CD4-positive, alpha-beta T cell treated with Interleukin-6 for 4 hours (primary cell): Measurements from ENCODE around the gene DUXA.
A peak's percentile ranks its signal among the peaks of the same experiment; 100 is the strongest.
"Not testable (repeated sequence)": the region's sequence is repeated elsewhere in the genome, so short reads cannot be mapped to it uniquely, and the experiment has no call there.

Experiments used
- DNase-seq: peaks from one replicate; pipeline ENCODE4 v3.0.0-alpha.2; 2020; ENCODE audit warnings: mixed read lengths

Gene DUXA

GRCh38 chr19:57167385-57167784, at the start of gene DUXA:
DUXA (minus strand) TSS chr19:57167485; CDS start chr19:57167443, 42 bp downstream.
- DNase-seq = no peak

DNA sequence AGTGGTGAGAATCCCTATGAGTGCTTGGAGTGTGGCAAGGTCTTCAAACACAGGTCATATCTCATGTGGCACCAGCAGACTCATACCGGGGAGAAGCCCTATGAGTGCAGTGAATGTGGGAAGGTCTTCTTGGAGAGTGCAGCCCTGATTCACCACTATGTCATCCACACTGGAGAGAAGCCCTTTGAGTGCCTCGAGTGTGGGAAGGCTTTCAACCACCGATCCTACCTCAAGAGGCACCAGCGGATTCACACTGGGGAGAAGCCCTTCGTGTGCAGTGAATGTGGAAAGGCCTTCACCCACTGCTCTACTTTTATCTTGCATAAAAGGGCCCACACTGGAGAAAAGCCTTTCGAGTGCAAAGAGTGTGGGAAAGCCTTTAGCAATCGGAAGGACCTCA, 44.8 kb upstream of the DUXA start:
- DNase-seq = no peak

GRCh38 chr19:57210381-57210780, 43.1 kb upstream of the DUXA start:
- no peak for DNase-seq

DNA sequence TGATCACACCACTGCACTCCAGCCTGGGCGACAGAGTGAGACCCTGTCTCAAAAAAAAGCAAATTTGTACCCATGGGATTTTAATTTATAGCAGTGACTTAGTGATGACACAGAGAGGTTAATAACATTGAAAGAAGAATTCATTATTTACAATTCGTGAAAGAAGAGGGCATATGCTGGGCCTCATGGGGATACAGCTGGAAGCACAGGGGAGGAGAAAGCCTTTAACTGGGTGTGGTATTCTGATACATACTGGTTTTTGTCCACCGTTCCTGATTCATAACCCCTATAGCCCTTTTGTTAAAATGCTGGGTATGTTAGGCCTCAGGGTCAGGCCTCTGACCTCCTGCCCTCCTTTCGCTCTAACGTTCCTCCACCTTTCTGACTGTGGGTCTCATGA, 34.9 kb upstream of the DUXA start:
- no peak for DNase-seq

- not testable (repeated sequence) for DNase-seq
Observed at GRCh38 chr19:57197874-57198273, 30.6 kb upstream of the DUXA start.

DNA sequence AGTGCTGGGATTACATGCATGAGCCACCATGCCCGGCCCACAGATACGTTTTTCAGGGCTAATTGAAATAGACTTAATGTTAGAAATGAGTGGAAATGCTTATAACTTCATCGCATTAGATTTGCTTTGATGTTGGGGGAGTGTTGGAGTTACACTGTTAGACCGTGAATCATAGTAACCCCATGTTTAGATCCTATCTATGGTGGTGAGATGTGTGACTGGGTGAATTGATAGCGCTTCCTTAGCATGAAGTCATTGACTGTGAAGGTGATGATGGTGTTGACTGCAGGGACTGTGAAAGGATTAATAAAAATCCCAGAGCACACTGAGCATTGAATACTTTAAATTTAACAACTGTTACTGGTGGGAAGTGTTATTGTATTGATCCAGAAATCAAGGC, 25.7 kb upstream of the DUXA start:
- no peak for DNase-seq

- no peak for DNase-seq
Observed at GRCh38 chr19:57192077-57192420, 24.8 kb upstream of the DUXA start.

DNA sequence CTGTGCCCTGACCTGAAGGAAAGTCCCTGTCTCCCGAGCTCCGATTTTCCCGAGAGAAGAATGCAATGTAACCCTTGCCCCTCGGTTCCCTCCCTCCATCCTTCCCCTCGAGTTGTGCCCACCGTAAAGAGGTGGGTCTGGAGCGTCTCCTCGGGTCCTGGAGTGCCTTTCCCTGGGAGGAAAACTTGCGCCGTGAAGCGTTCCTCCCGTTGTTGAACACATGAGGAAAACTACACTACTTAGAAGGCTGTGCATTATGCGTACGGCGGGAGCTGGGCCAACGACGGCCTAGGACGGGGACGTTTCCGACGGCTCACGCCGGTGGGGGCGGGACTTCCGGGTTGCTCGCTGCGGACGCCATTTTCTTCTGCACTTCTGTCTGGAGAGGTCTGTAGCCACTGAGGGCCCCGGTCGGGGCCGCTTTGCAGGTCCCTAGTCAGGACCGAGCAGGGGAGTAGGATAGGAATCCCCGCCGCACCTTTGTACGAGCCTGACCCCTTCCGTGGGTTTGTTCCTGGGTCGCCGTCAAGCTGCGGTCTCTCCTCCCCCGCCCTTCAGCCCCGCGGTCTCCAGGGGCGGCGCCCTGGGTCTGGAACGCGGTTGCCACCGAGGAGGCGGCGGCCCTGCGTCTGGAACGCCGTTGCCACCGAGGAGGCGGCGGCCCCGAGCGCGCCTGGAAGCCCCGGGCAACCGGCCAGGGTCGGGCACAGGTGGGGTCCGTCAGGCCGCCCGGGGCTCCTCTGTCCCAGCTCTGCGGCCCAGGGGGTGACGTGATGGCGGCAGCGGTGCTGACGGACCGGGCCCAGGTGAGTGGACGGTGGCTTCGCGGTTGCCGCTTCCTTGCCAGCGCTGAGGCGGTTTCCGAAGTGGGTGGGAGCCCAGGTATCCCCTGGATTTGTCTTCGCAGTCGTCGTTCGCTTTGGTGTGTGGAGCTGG, 24.1 kb upstream of the DUXA start, which contains the start of gene ZNF264:
ZNF264 (plus strand) TSS at position 360 of the 936 bp plus-strand sequence; CDS start at position 774, 414 bp downstream.
- peak; percentile 92 for DNase-seq

GRCh38 chr19:57190301-57190700, 23.0 kb upstream of the DUXA start:
- DNase-seq = no peak

- peak; percentile 20 for DNase-seq
Observed at GRCh38 chr19:57171551-57172081, 4.3 kb upstream of the DUXA start.

DNA sequence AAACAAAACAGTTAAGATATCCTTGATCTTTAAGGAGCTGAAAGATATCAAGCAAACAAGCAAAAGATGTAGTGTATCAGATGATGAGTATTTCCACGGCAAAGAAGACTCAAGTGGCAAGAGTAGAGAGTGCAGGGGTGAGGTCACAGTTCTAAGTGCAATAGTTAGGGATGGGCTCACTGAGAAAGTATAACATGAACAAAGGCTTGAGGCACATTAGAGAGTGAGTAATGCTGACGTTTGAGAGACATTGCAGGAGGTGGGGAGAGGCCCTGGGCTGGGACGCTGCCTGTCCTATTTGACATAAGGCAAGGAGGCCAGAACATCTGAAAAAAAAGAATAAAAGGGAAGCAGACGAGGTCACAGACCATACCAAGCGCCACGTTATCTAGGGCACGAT, 1.4 kb downstream of the DUXA start:
- no peak for DNase-seq

- no peak for DNase-seq
Observed at GRCh38 chr19:57161985-57162539, 5.2 kb downstream of the DUXA start.

- no peak for DNase-seq
Observed at GRCh38 chr19:57152921-57153320, 14.4 kb downstream of the DUXA start.

DNA sequence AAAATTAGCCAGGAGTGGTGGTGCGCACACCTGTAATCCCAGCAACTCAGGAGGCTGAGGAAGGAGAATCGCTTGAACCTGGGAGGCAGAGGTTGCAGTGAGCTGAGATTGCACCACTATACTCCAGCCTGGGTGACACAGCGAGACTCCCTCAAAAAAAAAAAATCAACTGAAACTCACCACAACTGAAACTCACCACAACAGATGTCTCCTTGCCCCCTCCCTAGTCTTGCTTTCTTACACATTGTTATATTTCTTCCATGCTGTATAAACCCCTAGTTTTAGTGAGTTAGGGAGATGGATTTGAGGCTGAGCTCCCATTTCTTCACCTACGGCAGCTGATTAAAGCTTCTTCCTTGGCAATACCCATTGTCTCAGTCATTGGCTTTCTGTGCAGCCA, 25.6 kb downstream of the DUXA start:
- no peak for DNase-seq

DNA sequence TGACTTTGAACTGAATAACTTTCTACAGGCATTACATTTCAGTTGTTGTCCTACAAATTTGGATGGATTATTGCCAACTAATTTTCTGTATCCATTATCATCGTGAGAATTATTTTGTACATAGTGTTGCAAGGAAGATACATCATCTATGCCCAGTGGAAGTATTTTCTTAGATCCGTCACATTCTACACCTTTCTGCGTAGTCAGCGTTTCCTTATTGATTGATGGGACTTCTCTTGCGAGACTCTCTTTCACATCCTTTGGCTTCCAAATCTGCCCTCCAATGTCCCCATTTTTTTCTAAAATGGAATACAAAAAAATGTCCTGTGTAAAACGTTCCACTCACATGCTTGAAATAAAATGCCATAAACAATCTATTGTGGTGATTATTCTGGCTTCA, 31.5 kb downstream of the DUXA start:
- no peak for DNase-seq

DNA sequence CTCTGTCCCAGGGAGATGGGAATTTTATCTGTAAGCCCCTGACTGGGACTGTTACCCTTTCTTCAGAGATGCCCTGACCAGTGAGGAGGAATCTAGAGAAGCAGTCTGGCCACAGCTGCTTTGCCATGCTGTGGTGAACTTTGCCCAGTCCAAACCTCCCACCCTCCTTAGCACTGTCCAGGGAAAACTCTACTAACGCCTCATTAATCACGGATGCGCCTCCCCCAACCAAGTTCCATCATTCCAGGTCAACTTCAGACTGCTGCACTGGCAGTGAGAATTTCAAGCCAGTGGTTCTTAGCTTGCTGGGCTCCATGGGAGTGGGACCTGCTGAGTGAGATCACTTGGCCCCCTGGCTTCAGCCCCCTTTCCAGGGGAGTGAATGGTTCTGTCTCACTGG, 39.9 kb downstream of the DUXA start:
- not testable (repeated sequence) for DNase-seq

DNA sequence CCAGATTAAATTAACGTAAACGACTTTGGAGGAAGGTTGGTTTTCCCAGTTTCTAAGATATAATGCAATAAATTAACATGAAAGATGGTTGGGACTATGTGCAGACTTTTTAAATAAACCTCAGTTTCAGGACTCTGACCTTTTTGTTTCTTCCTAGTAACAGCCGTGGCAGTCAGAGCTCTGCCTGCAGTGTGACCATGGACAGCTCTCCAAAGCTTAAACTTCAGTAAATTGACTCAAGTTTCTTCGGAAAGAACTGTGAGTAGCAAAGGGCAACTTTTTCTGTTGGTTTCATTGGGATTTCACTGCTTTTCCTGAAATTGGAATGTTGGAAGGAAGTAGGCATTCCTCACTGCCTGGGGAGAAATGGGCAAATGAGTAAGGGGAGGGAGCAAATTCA, 43.4 kb downstream of the DUXA start:
- no peak for DNase-seq

DNA sequence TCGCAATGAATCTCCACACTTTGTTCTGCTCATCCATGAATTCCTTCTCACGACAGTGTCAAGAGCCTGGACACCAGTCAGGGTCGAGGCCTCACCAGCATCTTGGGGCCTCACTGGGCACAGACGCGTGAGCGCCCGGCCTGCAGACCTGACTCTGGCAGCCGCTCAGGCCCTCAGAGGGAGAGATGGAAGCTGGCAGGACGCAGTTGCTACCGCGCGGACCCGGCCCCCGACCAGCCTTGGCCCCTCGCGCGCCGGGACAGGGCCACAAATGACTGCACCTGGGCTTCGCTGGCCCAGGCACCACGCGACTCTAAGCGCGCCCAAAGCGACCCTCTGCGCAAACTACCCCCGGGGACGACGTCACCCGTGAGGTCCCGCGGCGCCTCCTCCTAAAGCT, 48.4 kb downstream of the DUXA start:
- no peak for DNase-seq

DNA sequence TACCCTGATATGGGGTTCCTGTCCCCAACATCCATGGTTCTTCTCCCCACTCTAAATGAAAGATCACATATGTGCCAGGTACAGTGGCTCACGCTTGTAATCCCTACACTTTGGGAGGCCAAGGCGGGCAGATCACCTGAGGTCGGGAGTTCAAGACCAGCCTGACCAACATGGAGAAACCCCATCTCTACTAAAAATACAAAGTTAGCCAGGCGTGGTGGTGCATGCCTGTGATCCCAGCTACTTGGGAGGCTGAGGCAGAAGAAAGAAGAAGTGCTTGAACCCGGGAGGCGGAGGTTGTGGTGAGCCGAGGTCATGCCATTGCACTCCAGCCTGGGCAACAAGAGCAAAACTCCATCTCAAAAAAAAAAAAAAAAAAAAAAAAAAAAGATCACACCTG, 53.8 kb downstream of the DUXA start:
- not testable (repeated sequence) for DNase-seq

GRCh38 chr19:57111329-57111644, 56.0 kb downstream of the DUXA start:
- no peak for DNase-seq

DNA sequence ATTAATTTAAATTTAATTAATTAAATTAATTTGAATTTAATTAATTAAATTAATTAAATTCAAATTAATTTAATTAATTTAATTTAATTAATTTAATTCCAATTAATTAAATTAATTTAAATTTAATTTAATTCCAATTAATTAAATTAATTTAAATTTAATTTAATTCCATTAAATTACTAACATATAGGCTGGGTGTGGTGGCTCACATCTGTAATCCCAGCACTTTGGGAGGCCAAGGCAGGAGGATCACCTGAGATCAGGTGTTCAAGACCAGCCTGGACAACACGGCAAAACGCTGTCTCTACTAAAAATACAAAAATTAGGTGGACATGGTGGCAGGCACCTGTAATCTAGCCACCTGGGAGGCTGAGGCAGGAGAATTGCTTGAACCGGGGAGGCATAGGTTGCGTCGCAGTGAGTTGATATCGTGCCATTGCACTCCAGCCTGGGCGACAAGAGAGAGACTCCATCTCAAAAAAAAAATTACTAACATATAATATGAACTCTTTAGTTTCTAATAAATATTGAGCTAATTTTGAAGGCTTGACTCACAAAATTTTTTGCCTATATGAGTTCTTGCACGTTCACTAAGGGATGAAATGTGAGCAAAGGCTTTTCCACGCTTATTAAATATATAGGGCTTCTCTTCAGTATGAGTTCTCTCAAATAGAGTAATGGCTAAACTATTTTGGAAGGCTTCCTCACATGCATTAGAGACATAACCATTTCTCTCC, 56.5 kb downstream of the DUXA start:
- DNase-seq = no peak

- no peak for DNase-seq
Observed at GRCh38 chr19:57106722-57107235, 60.5 kb downstream of the DUXA start.

DNA sequence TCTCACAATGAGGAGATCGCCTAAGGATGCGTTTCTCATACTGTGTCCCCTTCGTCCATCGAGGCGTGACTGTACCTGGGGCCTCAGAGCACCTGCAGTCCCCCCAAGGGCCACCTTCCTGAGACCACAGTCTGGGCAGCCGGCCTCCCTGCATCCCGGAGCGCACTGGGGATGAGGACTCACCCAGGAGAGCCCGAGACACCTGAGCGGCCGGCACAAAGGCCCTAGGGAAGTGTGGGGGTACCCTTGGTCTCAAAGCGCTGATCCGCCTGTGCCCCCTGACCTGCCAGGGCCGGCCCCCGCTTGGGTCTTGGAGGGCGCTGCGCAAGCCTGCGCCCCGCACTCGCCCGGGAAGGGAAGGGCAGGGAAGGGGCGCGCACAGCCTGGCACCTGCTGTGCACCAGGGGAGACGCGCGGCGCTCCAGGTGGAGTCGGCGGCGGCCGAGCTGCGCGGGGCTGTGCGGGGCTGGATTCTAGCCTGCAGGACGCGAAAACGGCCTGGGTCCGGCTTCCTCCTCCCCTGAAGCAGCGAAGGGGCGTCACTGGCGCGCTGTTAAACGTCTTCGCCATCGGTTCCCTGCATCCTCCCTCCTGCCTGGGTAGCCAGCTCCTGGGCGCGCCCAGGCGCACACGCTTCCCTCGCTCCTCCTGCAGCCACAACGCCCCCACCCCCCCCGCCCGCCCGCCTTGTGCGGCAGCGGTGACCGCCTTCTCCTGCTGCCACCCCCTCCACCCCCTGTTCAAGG, 61.1 kb downstream of the DUXA start:
- DNase-seq = no peak
